HG03354 (cell line): ENCODE measurements around the gene STK32C.
A peak's percentile ranks its signal among the peaks of the same experiment; 100 is the strongest.
"Not testable (repeated sequence)": the region's sequence is repeated elsewhere in the genome, so short reads cannot be mapped to it uniquely, and the experiment has no call there.

Source experiments
- ATAC-seq: cut with Tn5 transposase; IDR thresholded peaks from one replicate; pipeline ENCODE4 v1.9.1; 2021; ENCODE audit warnings: mild to moderate bottlenecking; ENCODE audit not compliant: unreplicated experiment, poor library complexity, severe bottlenecking

STK32C gene

GRCh38 chr10:132307823-132308586 lies at the start of gene STK32C:
Gene STK32C (minus strand): TSS chr10:132307950. CDS start chr10:132307833, 117 bp downstream.
- peak; percentile 76 for ATAC-seq

GRCh38 chr10:132356621-132357195 lies 49.0 kb upstream of the STK32C start:
- ATAC-seq: no peak

GRCh38 chr10:132355754-132356153 lies 48.0 kb upstream of the STK32C start:
- no peak for ATAC-seq

- ATAC-seq: no peak
These were observed 47.5 kb upstream of the STK32C start for GRCh38 chr10:132355297-132355696.

- no peak for ATAC-seq
These were observed 46.8 kb upstream of the STK32C start for GRCh38 chr10:132354356-132355094.

- ATAC-seq: no peak
These were observed 46.0 kb upstream of the STK32C start for GRCh38 chr10:132353456-132354355.

GRCh38 chr10:132352462-132353308 lies 44.9 kb upstream of the STK32C start:
- ATAC-seq: not testable (repeated sequence)

- ATAC-seq: no peak
These were observed 43.9 kb upstream of the STK32C start for GRCh38 chr10:132351611-132352010.

- no peak for ATAC-seq
These were observed 43.2 kb upstream of the STK32C start for GRCh38 chr10:132350946-132351345.

GRCh38 chr10:132350391-132350790 lies 42.6 kb upstream of the STK32C start:
- no peak for ATAC-seq

GRCh38 chr10:132349766-132350165 lies 42.0 kb upstream of the STK32C start:
- ATAC-seq: no peak

- ATAC-seq: no peak
These were observed 40.1 kb upstream of the STK32C start for GRCh38 chr10:132347931-132348267.

GRCh38 chr10:132347211-132347930 lies 39.6 kb upstream of the STK32C start:
- ATAC-seq: no peak

GRCh38 chr10:132346806-132347205 lies 39.1 kb upstream of the STK32C start:
- ATAC-seq: no peak

GRCh38 chr10:132345345-132345744 lies 37.6 kb upstream of the STK32C start:
- ATAC-seq: no peak

- ATAC-seq: no peak
These were observed 36.6 kb upstream of the STK32C start for GRCh38 chr10:132344386-132344785.

- no peak for ATAC-seq
These were observed 34.8 kb upstream of the STK32C start for GRCh38 chr10:132342553-132342952.

GRCh38 chr10:132341781-132342180 lies 34.0 kb upstream of the STK32C start:
- no peak for ATAC-seq
